Uterus (tissue), 2 donors: Measurements from ENCODE around the gene MGARP.

Source experiments
- POLR2A ChIP-seq, 2 donors: fragments of 450-650 bp; IDR thresholded peaks; one replicate each; pipeline ENCODE4 v1.6.1; 2016; ENCODE audit warnings: antibody characterized with exemption in 2 of 2, mild to moderate bottlenecking in 1 of 2, moderate library complexity in 1 of 2
- TF ChIP-seq, protein P1 (sequence below), 4 experiments: fragments of 200-600 bp in 2 of 4; fragments of 450-650 bp in 2 of 4; sonication (generic) in 2 of 4; IDR thresholded peaks; one replicate each; pipeline ENCODE4 v1.5.1; 2016 to 2019; ENCODE audit warnings: antibody characterized with exemption in 4 of 4, mild to moderate bottlenecking in 2 of 4, moderate library complexity in 1 of 4

DNA sequence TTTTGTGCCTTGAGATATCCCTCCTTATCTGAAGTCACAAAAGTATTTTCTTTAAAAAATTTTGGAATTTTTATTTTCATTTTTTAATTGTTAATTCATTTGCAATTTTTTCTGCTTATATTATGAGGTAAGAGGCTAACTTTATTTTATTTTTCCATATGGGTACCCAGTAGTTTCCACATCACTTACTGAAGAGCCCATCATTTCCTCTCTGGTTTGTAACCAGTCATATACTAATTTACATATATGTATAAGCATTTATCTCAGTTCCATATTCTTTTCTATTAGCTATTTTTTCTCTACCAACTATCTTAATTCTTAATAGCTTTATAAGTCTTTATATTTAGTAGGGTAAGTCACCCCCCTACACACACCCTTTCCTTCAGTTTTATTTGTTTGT lies 27.0 kb downstream of the MGARP start:
- TF ChIP-seq POLR2A (IDR thresholded peaks at IDR 0.05): no peak
- TF ChIP-seq, protein P1, sequence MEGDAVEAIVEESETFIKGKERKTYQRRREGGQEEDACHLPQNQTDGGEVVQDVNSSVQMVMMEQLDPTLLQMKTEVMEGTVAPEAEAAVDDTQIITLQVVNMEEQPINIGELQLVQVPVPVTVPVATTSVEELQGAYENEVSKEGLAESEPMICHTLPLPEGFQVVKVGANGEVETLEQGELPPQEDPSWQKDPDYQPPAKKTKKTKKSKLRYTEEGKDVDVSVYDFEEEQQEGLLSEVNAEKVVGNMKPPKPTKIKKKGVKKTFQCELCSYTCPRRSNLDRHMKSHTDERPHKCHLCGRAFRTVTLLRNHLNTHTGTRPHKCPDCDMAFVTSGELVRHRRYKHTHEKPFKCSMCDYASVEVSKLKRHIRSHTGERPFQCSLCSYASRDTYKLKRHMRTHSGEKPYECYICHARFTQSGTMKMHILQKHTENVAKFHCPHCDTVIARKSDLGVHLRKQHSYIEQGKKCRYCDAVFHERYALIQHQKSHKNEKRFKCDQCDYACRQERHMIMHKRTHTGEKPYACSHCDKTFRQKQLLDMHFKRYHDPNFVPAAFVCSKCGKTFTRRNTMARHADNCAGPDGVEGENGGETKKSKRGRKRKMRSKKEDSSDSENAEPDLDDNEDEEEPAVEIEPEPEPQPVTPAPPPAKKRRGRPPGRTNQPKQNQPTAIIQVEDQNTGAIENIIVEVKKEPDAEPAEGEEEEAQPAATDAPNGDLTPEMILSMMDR (IDR thresholded peaks at IDR 0.05): no peak
